ENCODE data around the gene PMF1. TPM values are rescaled to one million over a fixed set of nuclear protein-coding genes. Genes with fewer than 3 reads are reported as not detected.
A peak's percentile ranks its signal among the peaks of the same experiment; 100 is the strongest.

The PMF1 gene, protein sequence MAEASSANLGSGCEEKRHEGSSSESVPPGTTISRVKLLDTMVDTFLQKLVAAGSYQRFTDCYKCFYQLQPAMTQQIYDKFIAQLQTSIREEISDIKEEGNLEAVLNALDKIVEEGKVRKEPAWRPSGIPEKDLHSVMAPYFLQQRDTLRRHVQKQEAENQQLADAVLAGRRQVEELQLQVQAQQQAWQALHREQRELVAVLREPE
- total RNA-seq, result 73.4 to 74.8 TPM (median 74.6 TPM) in 3 replicates

DNA sequence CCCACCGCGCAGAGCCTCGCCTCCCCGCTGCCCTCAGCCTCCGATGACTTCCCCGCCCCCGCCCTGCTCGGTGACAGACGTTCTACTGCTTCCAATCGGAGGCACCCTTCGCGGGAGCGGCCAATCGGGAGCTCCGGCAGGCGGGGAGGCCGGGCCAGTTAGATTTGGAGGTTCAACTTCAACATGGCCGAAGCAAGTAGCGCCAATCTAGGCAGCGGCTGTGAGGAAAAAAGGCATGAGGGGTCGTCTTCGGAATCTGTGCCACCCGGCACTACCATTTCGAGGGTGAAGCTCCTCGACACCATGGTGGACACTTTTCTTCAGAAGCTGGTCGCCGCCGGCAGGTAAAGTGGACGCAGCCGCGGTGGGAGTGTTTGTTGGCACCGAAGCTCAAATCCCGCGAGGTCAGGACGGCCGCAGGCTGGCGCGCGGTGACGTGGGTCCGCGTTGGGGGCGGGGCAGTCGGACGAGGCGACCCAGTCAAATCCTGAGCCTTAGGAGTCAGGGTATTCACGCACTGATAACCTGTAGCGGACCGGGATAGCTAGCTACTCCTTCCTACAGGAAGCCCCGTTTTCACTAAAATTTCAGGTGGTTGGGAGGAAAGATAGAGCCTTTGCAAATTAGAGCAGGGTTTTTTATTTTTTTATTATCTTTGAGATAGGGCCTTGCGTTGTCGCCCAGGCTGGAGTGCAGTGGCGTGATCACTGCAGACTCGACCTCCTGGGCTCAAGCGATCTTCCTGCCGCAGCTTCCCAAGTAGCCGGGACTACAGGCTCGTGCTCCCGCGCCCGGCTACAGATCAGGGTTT is at the start of gene PMF1:
Gene PMF1 (plus strand): TSS at position 175 of the 811 bp plus-strand sequence. CDS start 9 bp downstream, at position 184.
- peaks cover 15% of the 10 kb centered on the region for H3K36me3 Mint-ChIP-seq
- peak within 1 kb of the TSS; percentile 94 for H3K4me3 Mint-ChIP-seq
- no peaks in the 10 kb centered on the region for H3K27me3 Mint-ChIP-seq (ENCODE audit: low read depth)
- H3K4me1 Mint-ChIP-seq, result peaks cover 12% of the 10 kb centered on the region
- peak within 1 kb of the TSS; percentile 100 for H3K27ac Mint-ChIP-seq
- H3K9me3 Mint-ChIP-seq, result no peaks in the 10 kb centered on the region
- DNase-seq (ENCODE audit: low spot score in 2 of 2, unreplicated experiment in 2 of 2), result peak; percentile 91 to 96
- TF ChIP-seq, protein P1, sequence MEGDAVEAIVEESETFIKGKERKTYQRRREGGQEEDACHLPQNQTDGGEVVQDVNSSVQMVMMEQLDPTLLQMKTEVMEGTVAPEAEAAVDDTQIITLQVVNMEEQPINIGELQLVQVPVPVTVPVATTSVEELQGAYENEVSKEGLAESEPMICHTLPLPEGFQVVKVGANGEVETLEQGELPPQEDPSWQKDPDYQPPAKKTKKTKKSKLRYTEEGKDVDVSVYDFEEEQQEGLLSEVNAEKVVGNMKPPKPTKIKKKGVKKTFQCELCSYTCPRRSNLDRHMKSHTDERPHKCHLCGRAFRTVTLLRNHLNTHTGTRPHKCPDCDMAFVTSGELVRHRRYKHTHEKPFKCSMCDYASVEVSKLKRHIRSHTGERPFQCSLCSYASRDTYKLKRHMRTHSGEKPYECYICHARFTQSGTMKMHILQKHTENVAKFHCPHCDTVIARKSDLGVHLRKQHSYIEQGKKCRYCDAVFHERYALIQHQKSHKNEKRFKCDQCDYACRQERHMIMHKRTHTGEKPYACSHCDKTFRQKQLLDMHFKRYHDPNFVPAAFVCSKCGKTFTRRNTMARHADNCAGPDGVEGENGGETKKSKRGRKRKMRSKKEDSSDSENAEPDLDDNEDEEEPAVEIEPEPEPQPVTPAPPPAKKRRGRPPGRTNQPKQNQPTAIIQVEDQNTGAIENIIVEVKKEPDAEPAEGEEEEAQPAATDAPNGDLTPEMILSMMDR (IDR thresholded peaks at IDR 0.05; ENCODE audit: unreplicated experiment), result no peak

- no peaks in the 10 kb centered on the region for H3K27me3 Mint-ChIP-seq (ENCODE audit: low read depth)
- peaks cover 24% of the 10 kb centered on the region for H3K36me3 Mint-ChIP-seq
- H3K4me3 Mint-ChIP-seq, result no peak overlapping the region
- H3K4me1 Mint-ChIP-seq, result peaks cover 23% of the 10 kb centered on the region
- peaks cover 8% of the 10 kb centered on the region for H3K9me3 Mint-ChIP-seq
- no peak overlapping the region for H3K27ac Mint-ChIP-seq
- TF ChIP-seq, protein P1 (IDR thresholded peaks at IDR 0.05; ENCODE audit: unreplicated experiment), result no peak
- DNase-seq (ENCODE audit: low spot score in 2 of 2, unreplicated experiment in 2 of 2), result no peak
Observed at GRCh38 chr1:156163712-156164111, 49.1 kb upstream of the PMF1 start.

GRCh38 chr1:156164125-156164831 is 48.5 kb upstream of the PMF1 start:
- Mint-ChIP-seq H3K27me3 (ENCODE audit: low read depth) (no peaks in the 10 kb centered on the region), H3K9me3 (peaks cover 8% of the 10 kb centered on the region), H3K27ac (no peak overlapping the region), H3K36me3 (peaks cover 24% of the 10 kb centered on the region), H3K4me1 (peaks cover 23% of the 10 kb centered on the region), H3K4me3 (no peak overlapping the region)
- TF ChIP-seq, protein P1 (IDR thresholded peaks at IDR 0.05; ENCODE audit: unreplicated experiment), result no peak
- DNase-seq (ENCODE audit: low spot score in 2 of 2, unreplicated experiment in 2 of 2), result no peak

GRCh38 chr1:156165083-156165482 is 47.7 kb upstream of the PMF1 start:
- Mint-ChIP-seq H3K36me3 (peaks cover 24% of the 10 kb centered on the region), H3K4me3 (no peak overlapping the region)

GRCh38 chr1:156167536-156167935 is 45.3 kb upstream of the PMF1 start:
- DNase-seq (ENCODE audit: low spot score in 2 of 2, unreplicated experiment in 2 of 2), result no peak
- TF ChIP-seq, protein P1 (IDR thresholded peaks at IDR 0.05; ENCODE audit: unreplicated experiment), result no peak
- Mint-ChIP-seq H3K27me3 (ENCODE audit: low read depth) (no peaks in the 10 kb centered on the region), H3K27ac (no peak overlapping the region), H3K4me1 (peaks cover 5% of the 10 kb centered on the region), H3K36me3 (peaks cover 24% of the 10 kb centered on the region), H3K4me3 (no peak overlapping the region), H3K9me3 (peaks cover 8% of the 10 kb centered on the region)

More at GRCh38 chr1:156165083-156165482, 47.7 kb upstream of the PMF1 start:
- Mint-ChIP-seq H3K27ac (no peak overlapping the region), H3K4me1 (peaks cover 23% of the 10 kb centered on the region), H3K27me3 (ENCODE audit: low read depth) (no peaks in the 10 kb centered on the region), H3K9me3 (peaks cover 8% of the 10 kb centered on the region)
- DNase-seq (ENCODE audit: low spot score in 2 of 2, unreplicated experiment in 2 of 2), result no peak
- TF ChIP-seq, protein P1 (IDR thresholded peaks at IDR 0.05; ENCODE audit: unreplicated experiment), result no peak
